Skeletal muscle satellite cell (primary cell): Measurements from ENCODE around the gene CHN1.

Experiments
- H3K27me3 ChIP-seq: 2 replicates; pipeline ENCODE4 v1.7.0; 2013; ENCODE audit warnings: low read length; ENCODE audit not compliant: control insufficient read depth, insufficient read depth
- H3K36me3 ChIP-seq: 2 replicates; pipeline ENCODE4 v1.7.0; 2013; ENCODE audit warnings: mild to moderate bottlenecking, control low read depth, low read length; ENCODE audit not compliant: insufficient read depth
- H3K4me1 ChIP-seq: 2 replicates; pipeline ENCODE4 v1.7.0; 2013; ENCODE audit warnings: low read length; ENCODE audit not compliant: control insufficient read depth, insufficient read depth
- H3K4me2 ChIP-seq: 2 replicates; pipeline ENCODE4 v1.7.0; 2013; ENCODE audit warnings: mild to moderate bottlenecking, low read length
- H3K4me3 ChIP-seq: 2 replicates; pipeline ENCODE4 v1.7.0; 2013; ENCODE audit warnings: low read length
- H3K9ac ChIP-seq: 2 replicates; pipeline ENCODE4 v1.7.0; 2013; ENCODE audit warnings: mild to moderate bottlenecking, low read depth, low read length, moderate library complexity
- H3K9me3 ChIP-seq: replicated peaks from 2 replicates; pipeline ENCODE4 v1.7.0; 2013; ENCODE audit warnings: mild to moderate bottlenecking, control low read depth, low read length

The CHN1 gene

DNA sequence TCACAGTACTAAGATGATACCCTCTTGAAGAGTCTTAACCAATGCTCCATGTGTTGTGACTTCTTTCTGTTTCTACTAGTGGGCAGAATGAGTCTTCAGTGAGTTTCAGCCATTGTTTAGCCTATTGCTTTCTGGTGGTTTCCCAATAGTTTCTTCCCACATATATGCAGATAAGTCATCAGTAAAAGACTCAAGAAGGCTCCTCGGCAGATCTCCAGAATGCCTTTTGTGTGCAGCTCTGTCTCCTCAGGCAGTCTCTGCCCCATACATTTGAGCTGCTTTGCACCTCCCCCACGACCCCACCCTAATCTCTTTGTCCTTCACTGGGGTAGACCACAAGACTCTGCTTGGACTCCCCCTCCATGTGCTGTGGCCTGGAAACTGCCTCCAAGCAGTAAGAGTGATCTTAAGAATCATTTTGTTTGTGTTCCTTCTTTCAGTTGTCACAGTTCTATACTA, 169.4 kb downstream of the CHN1 start:
- Histone ChIP-seq H3K9me3 (no peaks in the 10 kb centered on the region), H3K36me3 (no peaks in the 10 kb centered on the region), H3K27me3 (no peaks in the 10 kb centered on the region), H3K4me3 (peak overlapping the region; percentile 31), H3K4me2 (peak overlapping the region; percentile 52), H3K9ac (peak overlapping the region; percentile 76), H3K4me1 (peaks cover 46% of the 10 kb centered on the region)

DNA sequence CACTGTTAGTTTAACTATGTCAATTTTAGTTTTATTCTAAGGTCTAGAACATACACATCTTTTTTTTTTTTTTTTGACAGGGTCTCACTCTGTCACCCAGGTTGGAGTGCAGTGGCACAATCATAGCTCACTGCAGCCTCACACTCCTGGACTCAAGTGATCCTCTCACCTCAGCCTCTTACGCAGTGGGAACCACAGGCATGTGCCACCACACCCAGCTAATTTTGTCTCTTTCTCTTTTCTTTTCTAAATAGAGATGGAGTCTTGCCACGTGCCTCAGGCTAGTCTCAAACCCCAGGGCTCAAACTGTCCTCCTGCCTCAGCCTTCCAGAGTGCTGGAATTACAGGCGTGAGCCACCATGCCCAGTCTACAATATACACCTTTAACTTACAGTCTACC, 171.4 kb downstream of the CHN1 start:
- peaks cover 33% of the 10 kb centered on the region for H3K4me1 ChIP-seq

DNA sequence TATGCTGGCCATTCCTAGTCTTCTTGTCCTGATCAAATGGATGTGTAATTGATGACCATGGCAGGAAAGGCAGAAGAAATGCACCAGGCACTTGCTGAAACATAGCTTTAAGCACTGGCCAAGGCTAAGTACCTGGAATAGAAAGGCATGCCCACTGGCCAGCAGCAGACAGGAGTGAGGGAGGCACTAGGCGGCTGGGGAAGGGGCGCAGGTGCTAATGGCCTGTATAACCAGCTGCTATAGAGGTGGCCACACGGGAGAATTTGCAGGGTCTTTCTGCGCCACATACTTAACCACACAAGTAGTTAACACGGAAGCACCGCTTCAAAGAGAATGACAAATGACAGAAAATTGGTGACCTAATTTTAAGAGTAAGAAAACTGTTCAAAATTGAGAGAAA, 174.6 kb downstream of the CHN1 start:
- peaks cover 18% of the 10 kb centered on the region for H3K4me1 ChIP-seq
- no peaks in the 10 kb centered on the region for H3K36me3 ChIP-seq
- no peaks in the 10 kb centered on the region for H3K27me3 ChIP-seq
- H3K9me3 ChIP-seq: no peaks in the 10 kb centered on the region
- no peak overlapping the region for H3K4me2 ChIP-seq
- H3K4me3 ChIP-seq: no peak overlapping the region
- no peak overlapping the region for H3K9ac ChIP-seq

More for the DNA sequence above, 171.4 kb downstream of the CHN1 start:
- H3K36me3 ChIP-seq: no peaks in the 10 kb centered on the region
- no peak overlapping the region for H3K9ac ChIP-seq
- no peak overlapping the region for H3K4me3 ChIP-seq
- no peaks in the 10 kb centered on the region for H3K27me3 ChIP-seq
- no peaks in the 10 kb centered on the region for H3K9me3 ChIP-seq
- H3K4me2 ChIP-seq: no peak overlapping the region

DNA sequence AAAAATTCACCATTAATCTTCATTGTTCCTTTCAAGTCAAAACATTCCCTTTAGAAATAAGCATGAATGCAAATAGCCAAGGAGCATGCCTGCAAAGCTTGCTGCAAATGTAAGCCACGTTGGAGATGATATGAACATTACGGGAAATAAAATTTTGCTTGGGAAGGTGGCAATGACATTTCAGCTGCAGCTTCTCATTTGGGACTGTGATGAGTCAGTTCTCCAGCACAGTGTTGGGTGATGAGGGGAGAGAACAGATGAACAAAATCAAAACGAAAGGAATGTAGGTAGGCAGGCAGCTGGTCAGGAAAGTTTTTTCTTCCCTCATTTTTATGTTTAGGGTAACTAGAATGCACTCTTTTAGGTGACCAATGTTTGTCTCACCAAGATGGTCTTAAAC, 175.6 kb downstream of the CHN1 start:
- Histone ChIP-seq H3K9me3 (no peaks in the 10 kb centered on the region), H3K4me1 (peaks cover 10% of the 10 kb centered on the region), H3K9ac (no peak overlapping the region)

DNA sequence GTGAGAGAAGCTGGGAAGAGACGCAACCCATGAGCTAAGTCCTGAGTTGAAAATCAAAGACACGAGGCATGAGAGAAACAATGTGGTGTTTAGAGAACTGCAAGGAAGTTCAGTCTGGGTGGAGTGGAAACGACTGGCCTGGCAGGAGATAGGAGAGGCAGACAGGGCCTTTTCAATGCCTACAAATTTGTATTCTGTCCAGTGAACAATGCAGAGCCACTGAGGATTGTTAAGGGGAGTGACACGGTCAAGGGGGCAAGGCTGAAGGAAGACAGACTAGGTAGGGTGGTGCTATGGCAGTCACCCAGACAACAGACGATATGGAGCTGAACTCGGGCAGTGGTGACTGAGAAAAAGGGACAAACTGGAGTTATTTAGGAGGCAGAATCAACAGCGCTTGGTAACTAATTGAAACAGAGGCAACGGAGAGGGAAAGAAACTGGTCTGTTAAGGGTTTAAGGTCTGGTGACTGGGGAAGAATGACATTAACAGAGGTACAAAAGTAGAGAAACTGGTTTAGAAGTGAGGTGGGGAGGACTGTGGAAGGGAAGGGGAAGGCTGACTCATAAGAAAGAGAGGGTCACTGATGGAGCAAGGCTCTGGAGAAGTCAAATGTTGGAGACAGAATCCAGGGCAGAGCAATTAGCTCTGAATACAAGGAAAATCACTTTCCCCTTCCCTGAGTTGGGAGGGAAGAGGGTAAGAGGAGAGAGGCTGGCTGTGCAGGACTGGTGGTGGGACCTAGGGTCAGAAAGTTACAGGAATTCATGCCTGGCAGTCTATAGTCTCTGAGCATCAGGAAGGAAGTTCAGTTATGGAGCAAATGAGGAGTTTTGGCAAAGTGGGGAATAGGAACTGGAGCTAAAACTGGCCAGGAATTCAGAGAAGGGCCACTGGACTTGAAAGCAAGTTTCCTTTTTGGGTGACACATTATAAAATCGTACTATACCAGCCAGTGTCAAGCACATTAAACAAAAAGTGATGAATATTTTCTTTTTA, 177.5 kb downstream of the CHN1 start:
- Histone ChIP-seq H3K4me2 (no peak overlapping the region), H3K4me3 (no peak overlapping the region), H3K36me3 (no peaks in the 10 kb centered on the region), H3K27me3 (no peaks in the 10 kb centered on the region), H3K9me3 (no peaks in the 10 kb centered on the region), H3K9ac (no peak overlapping the region), H3K4me1 (peaks cover 10% of the 10 kb centered on the region)

More for the DNA sequence above, 175.6 kb downstream of the CHN1 start:
- no peaks in the 10 kb centered on the region for H3K36me3 ChIP-seq
- H3K27me3 ChIP-seq: no peaks in the 10 kb centered on the region
- no peak overlapping the region for H3K4me2 ChIP-seq
- H3K4me3 ChIP-seq: no peak overlapping the region

DNA sequence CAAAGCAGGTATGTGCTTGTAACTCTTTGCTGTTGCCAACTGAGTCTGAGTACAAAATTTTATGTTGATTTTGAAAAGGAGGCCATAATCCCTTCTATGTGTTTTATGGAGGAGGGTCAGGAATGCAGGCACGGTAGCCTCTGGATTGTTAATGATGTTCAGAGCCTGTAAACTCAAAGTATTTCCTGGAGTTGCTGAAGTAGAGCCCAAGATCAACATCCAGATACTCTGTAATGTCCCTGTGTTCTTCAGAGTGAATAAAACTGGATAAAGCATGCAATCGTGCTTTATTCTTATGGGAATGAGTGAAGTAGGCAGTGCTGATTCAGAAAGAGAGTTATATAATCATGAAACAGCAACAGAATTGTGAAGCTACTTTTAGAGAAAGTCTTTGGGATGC, 179.1 kb downstream of the CHN1 start:
- peaks cover 10% of the 10 kb centered on the region for H3K4me1 ChIP-seq
- H3K4me2 ChIP-seq: no peak overlapping the region
- H3K9me3 ChIP-seq: no peaks in the 10 kb centered on the region
- H3K27me3 ChIP-seq: no peaks in the 10 kb centered on the region
- H3K36me3 ChIP-seq: no peaks in the 10 kb centered on the region
- no peak overlapping the region for H3K4me3 ChIP-seq
- H3K9ac ChIP-seq: no peak overlapping the region

DNA sequence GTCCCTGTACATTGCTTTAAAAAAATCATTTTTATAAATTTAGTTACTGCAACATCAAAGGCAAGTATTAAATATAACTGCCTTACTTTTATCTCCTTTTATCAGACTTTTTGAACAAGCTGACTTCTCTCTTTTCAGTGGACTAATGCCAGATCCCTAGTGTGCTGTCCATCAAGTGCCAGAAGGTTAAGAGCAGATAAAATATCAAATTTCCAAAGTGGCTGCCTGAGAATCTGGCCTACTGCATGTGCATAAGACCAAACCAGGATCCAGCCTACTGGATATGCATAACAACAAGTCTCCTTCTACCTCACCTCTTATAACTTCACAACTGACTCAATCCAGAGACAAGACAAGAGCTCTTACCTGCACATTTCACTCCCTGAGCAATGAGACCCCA, 181.1 kb downstream of the CHN1 start:
- no peak overlapping the region for H3K4me2 ChIP-seq
- H3K4me1 ChIP-seq: peaks cover 10% of the 10 kb centered on the region
- H3K9ac ChIP-seq: no peak overlapping the region
- H3K27me3 ChIP-seq: no peaks in the 10 kb centered on the region
- no peak overlapping the region for H3K4me3 ChIP-seq
- no peaks in the 10 kb centered on the region for H3K36me3 ChIP-seq
- H3K9me3 ChIP-seq: no peaks in the 10 kb centered on the region

DNA sequence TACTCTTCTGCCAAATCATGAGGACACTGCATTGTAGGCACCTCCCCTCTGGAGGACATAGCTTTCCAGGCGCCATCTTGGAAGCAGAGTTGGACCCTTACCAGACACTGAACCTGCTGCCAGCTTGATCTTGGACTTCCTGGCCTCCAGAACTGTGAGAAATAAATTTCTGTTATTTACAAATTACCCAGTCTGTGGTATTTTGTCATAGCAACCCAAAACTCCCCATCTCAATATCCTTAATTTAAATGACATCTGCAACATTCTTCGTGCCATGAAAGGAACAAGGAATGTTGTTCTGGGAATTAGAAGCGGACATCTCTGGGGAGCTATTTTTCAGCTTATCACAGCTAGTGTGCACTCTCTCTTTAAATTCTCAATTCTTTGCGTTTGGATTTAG, 183.6 kb downstream of the CHN1 start:
- Histone ChIP-seq H3K9ac (no peak overlapping the region), H3K27me3 (no peaks in the 10 kb centered on the region)

DNA sequence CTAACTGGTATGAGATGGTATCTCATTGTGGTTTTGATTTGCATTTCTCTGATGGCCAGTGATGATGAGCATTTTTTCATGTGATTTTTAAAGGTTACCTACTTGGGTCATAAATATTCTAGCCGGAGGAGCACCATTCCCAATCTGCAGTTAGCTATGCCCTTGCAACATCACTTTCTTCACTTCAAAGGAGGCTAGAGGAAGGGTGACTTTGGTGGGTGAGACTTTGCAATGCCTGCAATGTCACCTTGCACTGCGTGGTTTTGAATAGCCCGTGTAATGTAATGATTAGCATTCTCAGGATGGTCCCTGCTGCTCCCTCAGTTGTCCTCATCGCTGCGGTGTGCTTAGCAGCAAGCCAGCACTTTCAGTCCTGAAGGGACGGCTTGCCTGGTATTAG, 184.8 kb downstream of the CHN1 start:
- H3K27me3 ChIP-seq: no peaks in the 10 kb centered on the region
- no peaks in the 10 kb centered on the region for H3K36me3 ChIP-seq
- no peak overlapping the region for H3K4me3 ChIP-seq
- H3K9me3 ChIP-seq: no peaks in the 10 kb centered on the region
- no peak overlapping the region for H3K9ac ChIP-seq
- H3K4me2 ChIP-seq: no peak overlapping the region
- H3K4me1 ChIP-seq: peaks cover 8% of the 10 kb centered on the region

More for the DNA sequence above, 183.6 kb downstream of the CHN1 start:
- H3K9me3 ChIP-seq: no peaks in the 10 kb centered on the region
- H3K4me2 ChIP-seq: no peak overlapping the region
- no peak overlapping the region for H3K4me3 ChIP-seq
- H3K4me1 ChIP-seq: peaks cover 4% of the 10 kb centered on the region
- no peaks in the 10 kb centered on the region for H3K36me3 ChIP-seq

DNA sequence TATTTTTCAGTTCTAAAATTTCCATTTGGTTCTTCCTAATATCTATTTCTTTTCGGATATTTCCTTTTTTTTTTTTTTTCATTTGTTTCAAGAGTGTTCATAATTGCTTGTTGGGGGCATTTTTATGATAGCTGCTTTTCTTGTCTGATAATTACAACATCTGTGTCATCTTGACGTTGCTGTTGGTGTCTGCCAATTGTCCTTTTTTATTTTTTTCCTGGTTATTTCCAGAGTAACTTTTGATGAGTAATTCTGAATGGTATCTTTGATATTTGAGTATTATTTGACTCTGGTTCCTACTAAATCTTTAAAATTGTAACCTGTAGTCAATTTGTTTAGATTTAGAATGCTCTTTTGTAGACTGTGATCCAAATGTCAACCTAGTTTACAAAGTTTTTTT, 189.7 kb downstream of the CHN1 start:
- peaks cover 8% of the 10 kb centered on the region for H3K4me1 ChIP-seq
- H3K4me2 ChIP-seq: no peak overlapping the region
- peaks cover 6% of the 10 kb centered on the region for H3K36me3 ChIP-seq
- H3K4me3 ChIP-seq: no peak overlapping the region
- H3K9ac ChIP-seq: no peak overlapping the region
- no peaks in the 10 kb centered on the region for H3K9me3 ChIP-seq
- H3K27me3 ChIP-seq: no peaks in the 10 kb centered on the region

DNA sequence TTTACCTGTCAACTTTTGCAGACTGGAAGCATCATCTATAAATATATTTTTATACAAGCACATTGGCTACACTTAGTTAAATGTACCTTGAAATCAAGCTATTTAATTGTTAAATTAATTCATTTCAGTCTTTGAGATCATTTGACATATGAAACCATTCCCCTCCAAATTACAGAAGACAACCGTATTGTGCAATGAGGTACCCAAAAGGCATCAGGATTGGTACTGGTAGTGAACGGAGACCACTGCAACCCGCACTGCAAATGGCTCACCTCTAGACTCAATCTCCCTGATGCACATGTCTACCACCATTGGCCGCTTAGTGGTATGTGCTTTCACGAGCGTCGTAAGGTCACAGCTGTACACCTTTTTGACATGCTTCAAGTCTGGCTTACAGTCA, 193.1 kb downstream of the CHN1 start:
- H3K36me3 ChIP-seq: peaks cover 8% of the 10 kb centered on the region
- H3K27me3 ChIP-seq: no peaks in the 10 kb centered on the region
- peaks cover 19% of the 10 kb centered on the region for H3K4me1 ChIP-seq
- no peak overlapping the region for H3K4me2 ChIP-seq
- no peak overlapping the region for H3K4me3 ChIP-seq
- no peak overlapping the region for H3K9ac ChIP-seq
- no peaks in the 10 kb centered on the region for H3K9me3 ChIP-seq

DNA sequence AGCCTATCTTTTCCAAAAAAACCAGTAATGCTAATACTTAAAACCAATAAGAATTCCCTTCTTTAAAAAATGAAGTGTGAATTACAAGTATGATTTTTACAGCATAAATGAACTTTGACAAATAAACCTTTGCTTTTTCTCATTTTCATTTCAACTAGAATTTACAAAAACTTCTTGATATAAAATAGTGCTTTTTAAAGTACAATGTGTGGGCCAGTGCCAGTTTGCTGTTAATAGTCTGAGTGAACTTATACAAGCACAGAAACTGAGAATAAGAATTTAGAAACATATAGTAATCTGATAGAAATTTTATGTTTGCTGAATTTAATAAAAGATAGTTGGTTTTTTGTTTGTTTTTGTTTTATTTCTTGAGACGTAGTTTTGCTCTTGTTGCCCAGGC, 197.2 kb downstream of the CHN1 start:
- Histone ChIP-seq H3K4me2 (no peak overlapping the region), H3K9ac (peak overlapping the region; percentile 44), H3K4me1 (peaks cover 14% of the 10 kb centered on the region), H3K4me3 (no peak overlapping the region), H3K9me3 (no peaks in the 10 kb centered on the region), H3K36me3 (peaks cover 8% of the 10 kb centered on the region), H3K27me3 (no peaks in the 10 kb centered on the region)
